ENCODE results near the gene RICTOR. TPM values are rescaled to one million over a fixed set of nuclear protein-coding genes. Genes with fewer than 3 reads are reported as not detected.
"Not testable (repeated sequence)": the region's sequence is repeated elsewhere in the genome, so short reads cannot be mapped to it uniquely, and the experiment has no call there.

The RICTOR gene
- polyA plus RNA-seq, 4 donors = 20.4 to 31.0 (median 24.8) TPM

DNA sequence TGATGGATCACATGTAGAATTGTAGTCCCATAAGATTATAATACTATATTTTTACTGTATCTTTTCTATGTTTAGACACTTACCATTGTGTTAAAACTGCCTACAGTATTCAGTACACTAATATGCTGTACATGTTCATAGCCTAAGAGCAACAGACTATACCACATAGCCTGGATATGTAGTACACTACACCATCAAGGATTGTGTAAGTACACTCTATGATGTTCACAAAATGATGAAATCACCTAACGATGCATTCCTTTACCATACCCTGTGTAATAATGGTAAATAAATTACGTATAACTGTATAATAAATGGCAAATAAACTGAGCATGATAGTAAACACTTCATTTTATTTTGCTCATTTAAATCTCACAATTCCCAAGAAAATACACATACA is 60.3 kb downstream of the RICTOR start:
- DNase-seq (ENCODE audit: low read depth in 4 of 4, low spot score in 2 of 4) = no peak

- DNase-seq (ENCODE audit: low read depth in 4 of 4, low spot score in 2 of 4) = not testable (repeated sequence)
These were observed 63.2 kb downstream of the RICTOR start for GRCh38 chr5:39010958-39011357.

- DNase-seq (ENCODE audit: low read depth in 4 of 4, low spot score in 2 of 4) = no peak
These were observed 64.2 kb downstream of the RICTOR start for GRCh38 chr5:39009981-39010380.

DNA sequence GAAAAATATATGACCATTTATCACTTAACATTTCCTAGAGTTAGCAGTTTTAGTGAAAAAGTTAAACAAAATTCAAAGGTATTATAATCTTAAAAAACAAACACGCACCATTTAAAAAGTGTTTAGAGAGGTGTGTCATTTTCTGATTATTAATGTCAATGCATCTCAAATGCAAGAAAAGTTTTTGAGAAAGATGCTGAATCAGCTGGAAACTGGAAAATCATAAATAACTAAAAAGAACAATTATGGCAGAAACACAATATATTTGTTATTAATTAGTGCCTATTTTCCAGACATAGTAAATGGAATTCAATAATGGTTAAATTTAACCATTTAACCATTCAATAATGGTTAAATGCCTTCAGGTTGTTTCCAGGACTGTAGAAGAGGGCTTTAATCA is 64.9 kb downstream of the RICTOR start:
- DNase-seq (ENCODE audit: low read depth in 4 of 4, low spot score in 2 of 4) = no peak

GRCh38 chr5:39006650-39007049 is 67.5 kb downstream of the RICTOR start:
- DNase-seq (ENCODE audit: low read depth in 4 of 4, low spot score in 2 of 4) = no peak

- DNase-seq (ENCODE audit: low read depth in 4 of 4, low spot score in 2 of 4) = no peak
These were observed 68.5 kb downstream of the RICTOR start for GRCh38 chr5:39005566-39006232.

DNA sequence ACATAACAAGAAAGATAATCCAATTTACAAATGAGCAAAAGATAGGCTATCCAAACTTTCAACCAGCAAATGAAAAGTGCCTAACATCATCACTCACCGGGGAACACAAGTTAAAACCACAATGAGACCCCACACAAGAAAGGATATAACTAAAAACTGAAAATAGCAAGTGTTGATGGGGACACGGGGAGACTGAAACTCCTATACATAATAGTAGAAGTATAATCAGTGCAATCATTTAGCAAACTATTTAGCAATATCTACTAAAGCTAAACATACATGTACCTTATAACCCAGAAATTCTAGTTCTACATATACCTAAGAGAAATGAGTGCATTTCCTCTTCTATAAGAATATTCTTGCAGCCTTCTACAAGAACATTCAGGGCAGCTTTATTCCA is 72.5 kb downstream of the RICTOR start:
- no peak for DNase-seq (ENCODE audit: low read depth in 4 of 4, low spot score in 2 of 4)

- DNase-seq (ENCODE audit: low read depth in 4 of 4, low spot score in 2 of 4) = no peak
These were observed 75.2 kb downstream of the RICTOR start for GRCh38 chr5:38999037-38999436.

- DNase-seq (ENCODE audit: low read depth in 4 of 4, low spot score in 2 of 4) = no peak
These were observed 76.6 kb downstream of the RICTOR start for GRCh38 chr5:38997591-38997990.

GRCh38 chr5:38996123-38996522 is 78.1 kb downstream of the RICTOR start:
- DNase-seq (ENCODE audit: low read depth in 4 of 4, low spot score in 2 of 4) = no peak

DNA sequence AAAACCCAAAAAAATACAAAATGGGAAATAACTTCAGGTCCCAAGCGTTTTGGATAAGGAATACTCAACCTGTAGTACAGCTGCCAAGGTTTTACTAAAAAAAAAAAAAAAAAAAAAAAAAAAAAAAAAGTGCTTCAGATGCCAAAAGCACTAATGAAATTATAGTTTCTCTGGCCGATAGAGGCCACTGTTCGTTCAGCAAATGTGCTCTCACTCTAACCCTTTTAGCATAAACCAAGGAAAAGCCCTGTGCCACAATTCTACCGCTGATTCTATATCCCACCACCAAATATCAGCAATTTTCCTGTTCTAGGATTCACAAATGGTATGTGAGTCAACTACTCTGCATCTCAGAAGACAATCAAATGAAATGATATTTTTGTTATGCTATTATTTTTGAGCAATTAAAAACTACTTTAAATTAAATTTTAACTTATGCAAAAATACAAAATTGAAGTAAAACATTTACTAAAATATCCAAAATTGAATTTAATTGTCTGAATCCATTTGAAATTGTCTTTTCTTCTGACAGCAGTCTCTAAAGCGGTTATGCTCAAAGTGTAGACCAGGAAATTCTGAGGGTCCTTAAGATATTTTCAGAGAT is 79.8 kb downstream of the RICTOR start:
- peak in 2 of 4 donors; percentile 13 to 40 for DNase-seq (ENCODE audit: low read depth in 4 of 4, low spot score in 2 of 4)

- not testable (repeated sequence) for DNase-seq (ENCODE audit: low read depth in 4 of 4, low spot score in 2 of 4)
These were observed 84.1 kb downstream of the RICTOR start for GRCh38 chr5:38989974-38990719.

- DNase-seq (ENCODE audit: low read depth in 4 of 4, low spot score in 2 of 4) = no peak
These were observed 88.2 kb downstream of the RICTOR start for GRCh38 chr5:38985909-38986452.

GRCh38 chr5:38979535-38979934 is 94.7 kb downstream of the RICTOR start:
- DNase-seq (ENCODE audit: low read depth in 4 of 4, low spot score in 2 of 4) = no peak

DNA sequence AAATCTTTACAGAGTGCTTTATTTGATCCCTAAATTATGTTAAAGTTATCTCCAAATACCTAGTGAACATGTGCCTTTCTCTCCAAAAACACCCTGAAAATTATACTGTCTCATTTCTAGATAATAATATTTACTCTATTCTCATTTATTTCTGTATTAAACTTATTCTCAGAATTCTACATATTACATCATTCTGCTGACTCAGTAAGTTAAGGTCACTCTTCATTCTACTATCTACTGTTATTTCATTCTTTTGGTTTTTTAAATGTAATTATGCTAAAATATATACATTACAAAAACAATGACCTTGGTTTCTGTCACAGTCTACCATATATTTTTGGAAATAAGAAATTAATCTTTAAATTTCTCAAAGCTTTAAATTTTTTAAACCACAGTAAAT is 96.2 kb downstream of the RICTOR start:
- DNase-seq (ENCODE audit: low read depth in 4 of 4, low spot score in 2 of 4) = no peak

GRCh38 chr5:38968665-38969064 is 105.5 kb downstream of the RICTOR start:
- no peak for DNase-seq (ENCODE audit: low read depth in 4 of 4, low spot score in 2 of 4)

DNA sequence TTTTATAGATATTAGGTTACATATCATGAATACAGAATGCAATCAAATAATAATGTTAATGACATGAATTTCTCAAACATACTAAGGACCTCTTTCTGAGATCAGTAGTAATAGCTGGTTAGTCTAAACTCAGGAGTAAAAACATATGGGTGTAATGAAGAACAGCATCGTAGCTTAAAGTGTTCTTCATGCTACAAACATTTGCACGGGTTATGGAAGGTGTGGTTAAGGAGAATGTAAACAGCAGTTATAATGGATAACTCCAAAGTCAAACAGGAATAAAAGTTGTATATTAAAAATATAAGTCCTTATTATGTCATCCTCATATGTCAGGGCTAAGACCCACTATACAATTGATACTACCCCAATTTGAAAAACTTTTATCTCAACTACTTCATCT is 112.5 kb downstream of the RICTOR start:
- DNase-seq (ENCODE audit: low read depth in 4 of 4, low spot score in 2 of 4) = no peak

- no peak for DNase-seq (ENCODE audit: low read depth in 4 of 4, low spot score in 2 of 4)
These were observed 120.7 kb downstream of the RICTOR start for GRCh38 chr5:38953426-38954012.

DNA sequence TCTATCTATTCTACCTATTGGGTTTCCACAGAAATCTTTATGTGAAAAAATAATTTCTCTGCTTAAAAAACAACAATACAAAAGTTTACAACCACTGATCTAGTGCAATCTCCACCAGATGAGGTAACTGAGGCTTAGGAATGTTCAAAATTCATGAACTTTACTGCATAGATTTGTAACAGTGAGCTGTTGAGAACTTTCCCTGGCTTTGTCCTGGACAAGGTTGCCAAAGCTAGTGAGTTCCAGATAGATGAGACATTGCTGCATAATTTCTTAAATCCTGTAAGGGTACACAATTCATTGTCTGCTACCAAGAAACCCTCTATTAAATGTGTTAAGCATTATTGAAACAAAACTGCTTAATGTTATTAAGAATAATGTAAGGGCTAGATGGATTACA is 125.7 kb downstream of the RICTOR start:
- no peak for DNase-seq (ENCODE audit: low read depth in 4 of 4, low spot score in 2 of 4)

DNA sequence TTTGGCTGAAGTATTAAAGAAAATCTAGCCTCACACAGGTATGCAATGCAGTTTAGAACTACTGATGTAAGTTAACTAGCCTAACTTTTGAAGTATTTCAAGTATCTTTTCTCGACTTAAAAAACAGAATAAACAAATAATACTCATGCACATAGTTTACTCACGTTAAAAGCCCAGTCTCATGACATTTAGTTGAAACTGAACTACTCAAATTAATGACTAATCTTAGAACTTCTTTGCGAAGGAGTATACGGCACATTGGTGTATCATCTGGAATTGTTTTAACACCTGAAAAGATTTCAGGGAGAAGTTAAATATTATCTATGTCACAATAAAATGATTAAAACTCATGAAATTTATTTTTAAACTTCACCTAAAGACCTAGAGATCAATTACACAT is 129.9 kb downstream of the RICTOR start:
- no peak for DNase-seq (ENCODE audit: low read depth in 4 of 4, low spot score in 2 of 4)

GRCh38 chr5:38941912-38942311 is 132.3 kb downstream of the RICTOR start:
- no peak for DNase-seq (ENCODE audit: low read depth in 4 of 4, low spot score in 2 of 4)
